ENCODE results near the gene HS3ST5. TPM values are rescaled to one million over a fixed set of nuclear protein-coding genes. Genes with fewer than 3 reads are reported as not detected.
A peak's percentile ranks its signal among the peaks of the same experiment; 100 is the strongest.

The HS3ST5 gene
- total RNA-seq, 1 experiment from 2014 or later = 0.29 TPM

GRCh38 chr6:114194362-114195026 is 148.3 kb downstream of the HS3ST5 start:
- DNase-seq = peak in 1 of 2 experiments; percentile 7
- intact Hi-C loops (cut with micrococcal nuclease; ENCODE audit: unreplicated experiment) = loop anchor here (1.0 to 10.0 kb wide), 3 partner anchors 27 to 110 kb away; no protein-coding TSS in a partner anchor
- Mint-ChIP-seq H3K27me3 (ENCODE audit: insufficient read depth, unreplicated experiment) (no peaks in the 10 kb centered on the region), H3K4me3 (ENCODE audit: unreplicated experiment) (no peak overlapping the region), H3K4me1 (ENCODE audit: low read depth, unreplicated experiment) (peaks cover 31% of the 10 kb centered on the region), H3K9me3 (ENCODE audit: unreplicated experiment) (no peaks in the 10 kb centered on the region), H3K36me3 (ENCODE audit: insufficient read depth, unreplicated experiment) (no peaks in the 10 kb centered on the region), H3K27ac (ENCODE audit: unreplicated experiment) (peak overlapping the region; percentile 89)
- ChIA-PET CTCF (interaction anchor here (1.3 kb wide), 1 partner anchor 25 kb away, joined by 4 read pairs; no protein-coding TSS in a partner anchor), POLR2A (no interaction called here)
- TF ChIP-seq, protein P1, sequence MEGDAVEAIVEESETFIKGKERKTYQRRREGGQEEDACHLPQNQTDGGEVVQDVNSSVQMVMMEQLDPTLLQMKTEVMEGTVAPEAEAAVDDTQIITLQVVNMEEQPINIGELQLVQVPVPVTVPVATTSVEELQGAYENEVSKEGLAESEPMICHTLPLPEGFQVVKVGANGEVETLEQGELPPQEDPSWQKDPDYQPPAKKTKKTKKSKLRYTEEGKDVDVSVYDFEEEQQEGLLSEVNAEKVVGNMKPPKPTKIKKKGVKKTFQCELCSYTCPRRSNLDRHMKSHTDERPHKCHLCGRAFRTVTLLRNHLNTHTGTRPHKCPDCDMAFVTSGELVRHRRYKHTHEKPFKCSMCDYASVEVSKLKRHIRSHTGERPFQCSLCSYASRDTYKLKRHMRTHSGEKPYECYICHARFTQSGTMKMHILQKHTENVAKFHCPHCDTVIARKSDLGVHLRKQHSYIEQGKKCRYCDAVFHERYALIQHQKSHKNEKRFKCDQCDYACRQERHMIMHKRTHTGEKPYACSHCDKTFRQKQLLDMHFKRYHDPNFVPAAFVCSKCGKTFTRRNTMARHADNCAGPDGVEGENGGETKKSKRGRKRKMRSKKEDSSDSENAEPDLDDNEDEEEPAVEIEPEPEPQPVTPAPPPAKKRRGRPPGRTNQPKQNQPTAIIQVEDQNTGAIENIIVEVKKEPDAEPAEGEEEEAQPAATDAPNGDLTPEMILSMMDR (IDR thresholded peaks at IDR 0.05; ENCODE audit: insufficient read depth in 1 of 2, low read depth in 1 of 2, low read length in 1 of 2, severe bottlenecking in 1 of 2, unreplicated experiment in 1 of 2) = no peak
- no TSS peak for BruUV-seq (replicated peaks)
- no peaks in the 10 kb centered on the region for H3K36me3 ChIP-seq (ENCODE audit: control insufficient read depth, insufficient read depth, low read length)
- H3K4me1 ChIP-seq = peaks cover 22% of the 10 kb centered on the region
- no peaks in the 10 kb centered on the region for H3K27me3 ChIP-seq (replicated peaks; ENCODE audit: control insufficient read depth, insufficient read depth, low read length)
- H3K9me3 ChIP-seq = no peaks in the 10 kb centered on the region
- H3K4me3 ChIP-seq (ENCODE audit: low read depth, low read length) = no peak overlapping the region

DNA sequence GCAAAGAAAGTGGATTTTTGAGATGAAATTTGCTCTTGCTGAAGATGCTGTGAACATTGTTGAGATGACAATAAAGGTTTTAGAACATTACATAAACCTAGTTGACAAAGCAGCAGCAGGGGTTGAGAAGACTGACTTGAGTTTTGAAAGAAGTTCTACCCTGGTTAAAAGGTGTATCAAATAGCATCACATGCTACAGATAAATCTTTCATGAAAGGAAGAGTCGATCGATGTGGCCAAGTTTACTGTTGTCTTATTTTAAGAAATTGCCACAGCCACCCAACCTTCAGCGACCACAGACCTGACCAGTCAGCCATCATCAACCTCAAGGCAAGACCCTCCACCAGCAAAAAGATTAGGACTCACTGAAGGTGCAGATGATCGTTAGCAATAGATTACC is 155.3 kb downstream of the HS3ST5 start:
- CTCF ChIA-PET = no interaction called here
- H3K36me3 ChIP-seq (ENCODE audit: control insufficient read depth, insufficient read depth, low read length) = no peaks in the 10 kb centered on the region
- H3K4me1 Mint-ChIP-seq (ENCODE audit: low read depth, unreplicated experiment) = peaks cover 5% of the 10 kb centered on the region
- no peak for DNase-seq
- no peaks in the 10 kb centered on the region for H3K9me3 ChIP-seq
- H3K4me3 ChIP-seq (ENCODE audit: low read depth, low read length) = no peak overlapping the region
- BruUV-seq (replicated peaks) = no TSS peak
- H3K27ac Mint-ChIP-seq (ENCODE audit: unreplicated experiment) = no peak overlapping the region
- TF ChIP-seq, protein P1 (IDR thresholded peaks at IDR 0.05; ENCODE audit: insufficient read depth in 1 of 2, low read depth in 1 of 2, low read length in 1 of 2, severe bottlenecking in 1 of 2, unreplicated experiment in 1 of 2) = no peak
- no peaks in the 10 kb centered on the region for H3K27me3 ChIP-seq (replicated peaks; ENCODE audit: control insufficient read depth, insufficient read depth, low read length)
- H3K36me3 Mint-ChIP-seq (ENCODE audit: insufficient read depth, unreplicated experiment) = no peaks in the 10 kb centered on the region
- POLR2A ChIA-PET = no interaction called here
- H3K9me3 Mint-ChIP-seq (ENCODE audit: unreplicated experiment) = no peaks in the 10 kb centered on the region
- no peaks in the 10 kb centered on the region for H3K4me1 ChIP-seq
- no peaks in the 10 kb centered on the region for H3K27me3 Mint-ChIP-seq (ENCODE audit: insufficient read depth, unreplicated experiment)
- no peak overlapping the region for H3K4me3 Mint-ChIP-seq (ENCODE audit: unreplicated experiment)
- intact Hi-C loops (cut with micrococcal nuclease; ENCODE audit: unreplicated experiment) = no loop called here

GRCh38 chr6:114181664-114182063 is 161.2 kb downstream of the HS3ST5 start:
- ChIA-PET POLR2A (no interaction called here), CTCF (no interaction called here)
- Histone ChIP-seq H3K9me3 (no peaks in the 10 kb centered on the region), H3K4me1 (no peaks in the 10 kb centered on the region), H3K36me3 (ENCODE audit: control insufficient read depth, insufficient read depth, low read length) (no peaks in the 10 kb centered on the region), H3K4me3 (ENCODE audit: low read depth, low read length) (no peak overlapping the region), H3K27me3 (replicated peaks; ENCODE audit: control insufficient read depth, insufficient read depth, low read length) (no peaks in the 10 kb centered on the region)
- BruUV-seq (replicated peaks) = no TSS peak
- H3K4me3 Mint-ChIP-seq (ENCODE audit: unreplicated experiment) = no peak overlapping the region
- no peaks in the 10 kb centered on the region for H3K4me1 Mint-ChIP-seq (ENCODE audit: low read depth, unreplicated experiment)
- no peak for DNase-seq
- no peaks in the 10 kb centered on the region for H3K9me3 Mint-ChIP-seq (ENCODE audit: unreplicated experiment)
- TF ChIP-seq, protein P1 (IDR thresholded peaks at IDR 0.05; ENCODE audit: insufficient read depth in 1 of 2, low read depth in 1 of 2, low read length in 1 of 2, severe bottlenecking in 1 of 2, unreplicated experiment in 1 of 2) = no peak
- intact Hi-C loops (cut with micrococcal nuclease; ENCODE audit: unreplicated experiment) = no loop called here
- no peaks in the 10 kb centered on the region for H3K36me3 Mint-ChIP-seq (ENCODE audit: insufficient read depth, unreplicated experiment)
- no peaks in the 10 kb centered on the region for H3K27me3 Mint-ChIP-seq (ENCODE audit: insufficient read depth, unreplicated experiment)
- no peak overlapping the region for H3K27ac Mint-ChIP-seq (ENCODE audit: unreplicated experiment)
